ENCODE results near the gene SRPX.

The SRPX gene

GRCh38 chrX:38189431-38190250, 31.0 kb downstream of the SRPX start:
- CTCF ChIA-PET, result interaction anchor here (0.8 kb wide), 1 partner anchor 186 kb away, joined by 4 read pairs; no protein-coding TSS in a partner anchor
- POLR2A ChIA-PET, result no interaction called here
- DNase-seq (ENCODE audit: extremely low spot score), result no peak
- TF ChIP-seq TARDBP (IDR thresholded peaks at IDR 0.05) (no peak), HDGF (IDR thresholded peaks at IDR 0.05; ENCODE audit: borderline replicate concordance) (no peak), CTBP1 (IDR thresholded peaks at IDR 0.05; ENCODE audit: borderline replicate concordance) (no peak), SP1 (IDR thresholded peaks at IDR 0.05) (no peak), BHLHE40 (IDR thresholded peaks at IDR 0.05; ENCODE audit: borderline replicate concordance) (no peak), ELF4 (IDR thresholded peaks at IDR 0.05) (no peak), ARNT (IDR thresholded peaks at IDR 0.05) (no peak), SUZ12 (IDR thresholded peaks at IDR 0.05) (no peak), FOXK2 (IDR thresholded peaks at IDR 0.05) (no peak), PKNOX1 (IDR thresholded peaks at IDR 0.05) (no peak), FOXA1 (IDR thresholded peaks at IDR 0.05) (no peak), FOXM1 (IDR thresholded peaks at IDR 0.05; ENCODE audit: borderline replicate concordance) (no peak), L3MBTL2 (conservative IDR thresholded peaks at IDR 0.05) (no peak), LEF1 (IDR thresholded peaks at IDR 0.05; ENCODE audit: borderline replicate concordance) (no peak), ZNF384 (IDR thresholded peaks at IDR 0.05) (no peak)

- CTCF ChIA-PET, result no interaction called here
- TF ChIP-seq FOXA1 (IDR thresholded peaks at IDR 0.05) (no peak), ARNT (IDR thresholded peaks at IDR 0.05) (no peak)
- POLR2A ChIA-PET, result no interaction called here
- DNase-seq (ENCODE audit: extremely low spot score), result no peak
Observed at GRCh38 chrX:38183596-38183995, 37.1 kb downstream of the SRPX start.

- TF ChIP-seq FOXA1 (IDR thresholded peaks at IDR 0.05), result no peak
- no peak for TF ChIP-seq FOXM1 (IDR thresholded peaks at IDR 0.05; ENCODE audit: borderline replicate concordance)
- TF ChIP-seq LEF1 (IDR thresholded peaks at IDR 0.05; ENCODE audit: borderline replicate concordance), result no peak
- TF ChIP-seq HDGF (IDR thresholded peaks at IDR 0.05; ENCODE audit: borderline replicate concordance), result no peak
- no peak for TF ChIP-seq FOXK2 (IDR thresholded peaks at IDR 0.05)
- no peak for TF ChIP-seq SP1 (IDR thresholded peaks at IDR 0.05)
- no peak for TF ChIP-seq SUZ12 (IDR thresholded peaks at IDR 0.05)
- TF ChIP-seq PKNOX1 (IDR thresholded peaks at IDR 0.05), result no peak
- no peak for TF ChIP-seq CTBP1 (IDR thresholded peaks at IDR 0.05; ENCODE audit: borderline replicate concordance)
- TF ChIP-seq BHLHE40 (IDR thresholded peaks at IDR 0.05; ENCODE audit: borderline replicate concordance), result no peak
- TF ChIP-seq L3MBTL2 (conservative IDR thresholded peaks at IDR 0.05), result no peak
- no peak for TF ChIP-seq TARDBP (IDR thresholded peaks at IDR 0.05)
- no peak for TF ChIP-seq ELF4 (IDR thresholded peaks at IDR 0.05)
- TF ChIP-seq NFRKB (IDR thresholded peaks at IDR 0.05), result no peak
- no peak for TF ChIP-seq ZNF384 (IDR thresholded peaks at IDR 0.05)
- TF ChIP-seq ARNT (IDR thresholded peaks at IDR 0.05), result no peak
- no peak for DNase-seq (ENCODE audit: extremely low spot score)
- POLR2A ChIA-PET, result no interaction called here
- CTCF ChIA-PET, result no interaction called here
Observed at GRCh38 chrX:38181357-38181756, 39.3 kb downstream of the SRPX start.

- CTCF ChIA-PET, result no interaction called here
- no peak for TF ChIP-seq NFRKB (IDR thresholded peaks at IDR 0.05)
- POLR2A ChIA-PET, result no interaction called here
- DNase-seq (ENCODE audit: extremely low spot score), result no peak
Observed at GRCh38 chrX:38178396-38178795, 42.3 kb downstream of the SRPX start.

GRCh38 chrX:38175139-38175538, 45.5 kb downstream of the SRPX start:
- peak; percentile 76 for DNase-seq (ENCODE audit: extremely low spot score)
- ChIA-PET POLR2A (no interaction called here), CTCF (interaction anchor here (0.7 to 0.9 kb wide), 5 partner anchors 75 to 429 kb away, joined by 3 to 5 read pairs (median 4); no protein-coding TSS in a partner anchor)
- no peak for TF ChIP-seq CTBP1 (IDR thresholded peaks at IDR 0.05; ENCODE audit: borderline replicate concordance)
- peak; percentile 10; the same call in 1 of the 2 replicates for TF ChIP-seq PKNOX1 (IDR thresholded peaks at IDR 0.05)

GRCh38 chrX:38172596-38172995, 48.1 kb downstream of the SRPX start:
- TF ChIP-seq ZNF384 (IDR thresholded peaks at IDR 0.05) (no peak), FOXA1 (IDR thresholded peaks at IDR 0.05) (no peak), CTBP1 (IDR thresholded peaks at IDR 0.05; ENCODE audit: borderline replicate concordance) (no peak), L3MBTL2 (conservative IDR thresholded peaks at IDR 0.05) (no peak), FOXM1 (IDR thresholded peaks at IDR 0.05; ENCODE audit: borderline replicate concordance) (no peak), PKNOX1 (IDR thresholded peaks at IDR 0.05) (no peak), SUZ12 (IDR thresholded peaks at IDR 0.05) (no peak), LEF1 (IDR thresholded peaks at IDR 0.05; ENCODE audit: borderline replicate concordance) (no peak), HDGF (IDR thresholded peaks at IDR 0.05; ENCODE audit: borderline replicate concordance) (no peak), ELF4 (IDR thresholded peaks at IDR 0.05) (no peak), ARNT (IDR thresholded peaks at IDR 0.05) (no peak), SP1 (IDR thresholded peaks at IDR 0.05) (no peak), FOXK2 (IDR thresholded peaks at IDR 0.05) (no peak), NFRKB (IDR thresholded peaks at IDR 0.05) (no peak), TARDBP (IDR thresholded peaks at IDR 0.05) (no peak), BHLHE40 (IDR thresholded peaks at IDR 0.05; ENCODE audit: borderline replicate concordance) (no peak)
- DNase-seq (ENCODE audit: extremely low spot score), result no peak
- POLR2A ChIA-PET, result no interaction called here
- CTCF ChIA-PET, result interaction anchor here (0.7 to 0.8 kb wide), 2 partner anchors 348 to 427 kb away, joined by 3 read pairs; no protein-coding TSS in a partner anchor

Data from HEK293T (cell line).